22Rv1 (cell line): ENCODE measurements around the gene FICD.

ENCODE experiments used
- CTCF ChIP-seq: fragments of 450-650 bp; IDR thresholded peaks from 2 replicates; pipeline ENCODE4 v1.5.1; 2017; ENCODE audit warnings: mild to moderate bottlenecking
- ZFX ChIP-seq: fragments of 450-650 bp; IDR thresholded peaks from 2 replicates; pipeline ENCODE4 v1.6.1; 2017; ENCODE audit warnings: antibody characterized with exemption, borderline replicate concordance

- TF ChIP-seq CTCF (no peak), ZFX (no peak)
These were observed 19.1 kb upstream of the FICD start for GRCh38 chr12:108495823-108496579.
